Type B pancreatic cell (in vitro differentiated cells): ENCODE results near the gene ACTR1A. TPM values are rescaled to one million over a fixed set of nuclear protein-coding genes. Genes with fewer than 3 reads are reported as not detected.

Source experiments
- DNase-seq: peaks from one replicate; pipeline ENCODE4 v3.0.0; 2021; ENCODE audit warnings: mixed read lengths; ENCODE audit not compliant: unreplicated experiment; ENCODE audit errors: extremely low spot score
- H3K27ac Mint-ChIP-seq: 2 replicates; pipeline ENCODE4 v1.8.0; 2021; ENCODE audit warnings: mild to moderate bottlenecking, mixed read lengths
- H3K27me3 Mint-ChIP-seq: 2 replicates; pipeline ENCODE4 v1.8.0; 2021; ENCODE audit warnings: mixed read lengths
- H3K36me3 Mint-ChIP-seq: 2 replicates; pipeline ENCODE4 v1.8.0; 2021; ENCODE audit warnings: mixed read lengths
- H3K4me1 Mint-ChIP-seq: one replicate; pipeline ENCODE4 v1.8.0; 2021; ENCODE audit warnings: mixed read lengths; ENCODE audit not compliant: unreplicated experiment
- H3K4me3 Mint-ChIP-seq: 2 replicates; pipeline ENCODE4 v1.8.0; 2021; ENCODE audit warnings: mild to moderate bottlenecking, mixed read lengths
- H3K9me3 Mint-ChIP-seq: 2 replicates; pipeline ENCODE4 v1.8.0; 2021; ENCODE audit warnings: mixed read lengths
- CTCF ChIP-seq: fragments of 200-600 bp; sonication (generic); conservative IDR thresholded peaks from 2 replicates; pipeline ENCODE4 v1.5.0; 2021; ENCODE audit warnings: antibody characterized with exemption, mild to moderate bottlenecking
- total RNA-seq: library from RNA; stranded (reverse); gene quantifications from 2 replicates; pipeline ENCODE4 v1.2.1, GENCODE V29; 2021; ENCODE audit warnings: low replicate concordance

ACTR1A gene
- total RNA-seq, 1 donor from 2014 or later, result 95.4 TPM

- Mint-ChIP-seq H3K27me3 (no peaks in the 10 kb centered on the region), H3K4me1 (peaks cover 3% of the 10 kb centered on the region), H3K36me3 (peaks cover 5% of the 10 kb centered on the region), H3K4me3 (no peak overlapping the region), H3K9me3 (no peaks in the 10 kb centered on the region), H3K27ac (no peak overlapping the region)
- DNase-seq, result no peak
- TF ChIP-seq CTCF, result no peak
Measured at GRCh38 chr10:102480396-102480795, 22.1 kb downstream of the ACTR1A start.

GRCh38 chr10:102479651-102480050 is 22.9 kb downstream of the ACTR1A start:
- TF ChIP-seq CTCF, result no peak
- H3K4me1 Mint-ChIP-seq, result peaks cover 3% of the 10 kb centered on the region
- no peak for DNase-seq
- no peak overlapping the region for H3K4me3 Mint-ChIP-seq
- no peak overlapping the region for H3K27ac Mint-ChIP-seq
- H3K9me3 Mint-ChIP-seq, result no peaks in the 10 kb centered on the region
- H3K27me3 Mint-ChIP-seq, result no peaks in the 10 kb centered on the region
- H3K36me3 Mint-ChIP-seq, result peaks cover 5% of the 10 kb centered on the region

GRCh38 chr10:102476466-102477141 is 25.9 kb downstream of the ACTR1A start:
- H3K27ac Mint-ChIP-seq, result no peak overlapping the region
- H3K9me3 Mint-ChIP-seq, result no peaks in the 10 kb centered on the region
- no peak for DNase-seq
- no peak for TF ChIP-seq CTCF
- H3K36me3 Mint-ChIP-seq, result peaks cover 8% of the 10 kb centered on the region
- no peaks in the 10 kb centered on the region for H3K27me3 Mint-ChIP-seq
- H3K4me1 Mint-ChIP-seq, result peaks cover 3% of the 10 kb centered on the region
- H3K4me3 Mint-ChIP-seq, result no peak overlapping the region

- TF ChIP-seq CTCF, result no peak
- no peak overlapping the region for H3K27ac Mint-ChIP-seq
- H3K9me3 Mint-ChIP-seq, result no peaks in the 10 kb centered on the region
- no peaks in the 10 kb centered on the region for H3K27me3 Mint-ChIP-seq
- no peak overlapping the region for H3K4me3 Mint-ChIP-seq
- H3K36me3 Mint-ChIP-seq, result peaks cover 8% of the 10 kb centered on the region
- peaks cover 3% of the 10 kb centered on the region for H3K4me1 Mint-ChIP-seq
- DNase-seq, result no peak
Measured at GRCh38 chr10:102475451-102476040, 27.0 kb downstream of the ACTR1A start.

- Mint-ChIP-seq H3K27me3 (no peaks in the 10 kb centered on the region), H3K36me3 (peaks cover 4% of the 10 kb centered on the region), H3K9me3 (no peaks in the 10 kb centered on the region), H3K4me3 (no peak overlapping the region), H3K4me1 (no peaks in the 10 kb centered on the region), H3K27ac (peak overlapping the region; percentile 19)
- TF ChIP-seq CTCF, result no peak
- DNase-seq, result no peak
Measured at GRCh38 chr10:102473445-102474331, 28.8 kb downstream of the ACTR1A start.
